ENCODE data around the gene APBB2.

APBB2 gene

DNA sequence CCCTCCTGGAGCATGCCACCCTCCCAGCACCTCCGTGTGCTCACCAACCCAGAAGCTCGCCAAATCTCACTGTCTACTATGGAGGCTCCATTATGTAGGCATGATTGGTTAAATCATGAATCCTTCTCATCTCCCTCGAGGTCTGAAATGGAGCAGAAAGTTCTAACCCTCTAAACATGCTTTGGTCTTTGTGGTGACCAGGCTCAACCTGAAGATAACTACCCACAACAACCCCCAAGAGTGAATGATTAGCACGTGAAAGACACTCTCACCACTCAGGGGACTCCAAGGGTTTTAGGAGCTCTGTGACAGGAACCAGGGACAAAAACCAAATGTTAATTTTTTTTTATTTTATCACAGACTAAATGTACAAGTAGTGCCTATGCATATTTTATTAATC is 47.2 kb downstream of the APBB2 start:
- Histone ChIP-seq H4K12ac (ENCODE audit: low read depth, low read length) (no peak overlapping the region), H2AK5ac (ENCODE audit: low read length) (no peak overlapping the region), H3K4me2 (ENCODE audit: low read length) (no peak overlapping the region), H4K8ac (ENCODE audit: low read depth, low read length) (no peak overlapping the region), H3K79me1 (ENCODE audit: low read length) (peaks cover 1% of the 10 kb centered on the region), H3K18ac (ENCODE audit: low read length) (no peak overlapping the region), H3K4ac (ENCODE audit: low read depth, low read length) (no peak overlapping the region), H2AFZ (ENCODE audit: insufficient read depth, low read length, poor library complexity) (no peak overlapping the region), H2BK120ac (ENCODE audit: insufficient read depth, low read length, poor library complexity) (no peak overlapping the region), H3K36me3 (ENCODE audit: control insufficient read depth in 1 of 2, insufficient read depth in 2 of 2, low read length in 2 of 2) (peaks cover 0 to 4% of the 10 kb centered on the region in 2 experiments), H3K27ac (ENCODE audit: low read depth, low read length) (no peak overlapping the region), H3K27me3 (ENCODE audit: insufficient read depth, low read length) (no peaks in the 10 kb centered on the region), H3K14ac (ENCODE audit: low read length) (no peak overlapping the region), H2BK5ac (ENCODE audit: low read depth, low read length, poor library complexity) (no peak overlapping the region), H3K23ac (ENCODE audit: low read length) (no peak overlapping the region), H2BK12ac (ENCODE audit: low read length) (no peak overlapping the region), H3K9me3 (ENCODE audit: insufficient read depth, low read depth, low read length) (no peaks in the 10 kb centered on the region), H3K79me2 (ENCODE audit: control insufficient read depth, insufficient read depth, low read length, poor library complexity) (no peaks in the 10 kb centered on the region), H3K4me3 (ENCODE audit: low read depth, low read length) (no peak overlapping the region), H4K91ac (ENCODE audit: low read depth, low read length) (no peak overlapping the region), H3K9ac (ENCODE audit: low read length) (no peak overlapping the region), H3K4me1 (ENCODE audit: control insufficient read depth in 1 of 2, insufficient read depth in 2 of 2, low read length in 2 of 2) (peaks cover 5 to 7% of the 10 kb centered on the region in 2 experiments)
- WGBS (ENCODE audit: extremely low coverage, insufficient coverage, insufficient read length): no CpG with 5 or more reads among the region's 4 CpGs
- no peak for DNase-seq

DNA sequence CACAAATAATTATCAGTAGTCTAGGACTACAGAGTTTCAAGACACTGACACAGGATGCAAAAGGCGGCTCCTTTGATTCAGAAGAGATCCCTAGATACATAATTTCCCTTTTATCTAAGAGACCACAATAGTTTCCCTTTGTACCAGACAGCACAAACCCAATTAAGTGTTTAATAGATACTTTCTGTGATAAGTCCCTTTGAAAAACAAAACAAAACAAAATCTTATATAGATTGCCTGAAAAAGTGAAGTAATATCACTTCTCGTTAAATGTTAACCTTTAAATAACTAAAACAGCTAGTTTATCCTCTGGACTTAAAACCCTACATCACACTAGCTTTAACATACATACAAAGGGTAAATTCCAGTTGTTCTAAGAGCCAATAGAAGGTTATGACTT is 49.9 kb downstream of the APBB2 start:
- no peak overlapping the region for H2BK5ac ChIP-seq (ENCODE audit: low read depth, low read length, poor library complexity)
- no peak overlapping the region for H4K91ac ChIP-seq (ENCODE audit: low read depth, low read length)
- H3K4me1 ChIP-seq (ENCODE audit: control insufficient read depth in 1 of 2, insufficient read depth in 2 of 2, low read length in 2 of 2): peaks cover 7 to 10% of the 10 kb centered on the region in 2 experiments
- no peak overlapping the region for H3K27ac ChIP-seq (ENCODE audit: low read depth, low read length)
- no peak overlapping the region for H3K9ac ChIP-seq (ENCODE audit: low read length)
- no peak overlapping the region for H2AK5ac ChIP-seq (ENCODE audit: low read length)
- H3K14ac ChIP-seq (ENCODE audit: low read length): no peak overlapping the region
- no peak overlapping the region for H4K8ac ChIP-seq (ENCODE audit: low read depth, low read length)
- H3K4me2 ChIP-seq (ENCODE audit: low read length): no peak overlapping the region
- H2BK12ac ChIP-seq (ENCODE audit: low read length): no peak overlapping the region
- no peak overlapping the region for H2BK120ac ChIP-seq (ENCODE audit: insufficient read depth, low read length, poor library complexity)
- H3K36me3 ChIP-seq (ENCODE audit: control insufficient read depth in 1 of 2, insufficient read depth in 2 of 2, low read length in 2 of 2): peaks cover 0 to 4% of the 10 kb centered on the region in 2 experiments
- no peak for DNase-seq
- H4K12ac ChIP-seq (ENCODE audit: low read depth, low read length): no peak overlapping the region
- no peaks in the 10 kb centered on the region for H3K9me3 ChIP-seq (ENCODE audit: insufficient read depth, low read depth, low read length)
- no peak overlapping the region for H3K4me3 ChIP-seq (ENCODE audit: low read depth, low read length)
- WGBS (ENCODE audit: extremely low coverage, insufficient coverage, insufficient read length): no CpG with 5 or more reads among the region's 2 CpGs
- H3K18ac ChIP-seq (ENCODE audit: low read length): no peak overlapping the region
- H2AFZ ChIP-seq (ENCODE audit: insufficient read depth, low read length, poor library complexity): no peak overlapping the region
- H3K79me1 ChIP-seq (ENCODE audit: low read length): peaks cover 9% of the 10 kb centered on the region
- H3K4ac ChIP-seq (ENCODE audit: low read depth, low read length): no peak overlapping the region
- H3K79me2 ChIP-seq (ENCODE audit: control insufficient read depth, insufficient read depth, low read length, poor library complexity): no peaks in the 10 kb centered on the region
- H3K27me3 ChIP-seq (ENCODE audit: insufficient read depth, low read length): no peaks in the 10 kb centered on the region
- no peak overlapping the region for H3K23ac ChIP-seq (ENCODE audit: low read length)

DNA sequence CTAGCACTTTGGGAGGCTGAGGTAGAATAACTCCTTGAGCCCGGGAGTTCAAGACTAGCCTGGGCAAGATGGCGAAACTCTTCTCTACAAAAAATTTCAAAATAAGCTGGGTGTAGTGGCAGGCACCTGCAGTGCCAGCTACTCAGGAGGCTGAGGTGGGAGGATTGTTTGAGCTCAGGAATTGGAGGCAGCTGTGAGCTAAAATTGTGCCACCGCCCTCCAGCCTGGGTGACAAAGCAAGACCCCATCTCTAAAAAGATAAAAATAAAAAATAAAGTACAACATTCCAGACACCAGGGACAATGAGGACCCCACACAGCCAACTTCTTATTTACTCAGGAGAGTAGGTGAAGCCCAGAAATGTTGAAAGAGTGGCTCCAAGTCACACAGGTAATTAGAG is 53.0 kb downstream of the APBB2 start:
- peaks cover 0 to 3% of the 10 kb centered on the region in 2 experiments for H3K36me3 ChIP-seq (ENCODE audit: control insufficient read depth in 1 of 2, insufficient read depth in 2 of 2, low read length in 2 of 2)
- H3K4me3 ChIP-seq (ENCODE audit: low read depth, low read length): no peak overlapping the region
- H3K14ac ChIP-seq (ENCODE audit: low read length): no peak overlapping the region
- H3K4me1 ChIP-seq (ENCODE audit: control insufficient read depth in 1 of 2, insufficient read depth in 2 of 2, low read length in 2 of 2): peaks cover 6 to 19% of the 10 kb centered on the region in 2 experiments
- no peak overlapping the region for H2BK5ac ChIP-seq (ENCODE audit: low read depth, low read length, poor library complexity)
- peaks cover 7% of the 10 kb centered on the region for H3K79me2 ChIP-seq (ENCODE audit: control insufficient read depth, insufficient read depth, low read length, poor library complexity)
- no peak overlapping the region for H4K12ac ChIP-seq (ENCODE audit: low read depth, low read length)
- H3K23ac ChIP-seq (ENCODE audit: low read length): no peak overlapping the region
- no peak overlapping the region for H3K9ac ChIP-seq (ENCODE audit: low read length)
- peak overlapping the region; percentile 7 for H2BK120ac ChIP-seq (ENCODE audit: insufficient read depth, low read length, poor library complexity)
- no peak overlapping the region for H3K18ac ChIP-seq (ENCODE audit: low read length)
- H3K9me3 ChIP-seq (ENCODE audit: insufficient read depth, low read depth, low read length): no peaks in the 10 kb centered on the region
- peak overlapping the region; percentile 94 for H3K27ac ChIP-seq (ENCODE audit: low read depth, low read length)
- no peak overlapping the region for H3K4me2 ChIP-seq (ENCODE audit: low read length)
- peak overlapping the region; percentile 27 for H2BK12ac ChIP-seq (ENCODE audit: low read length)
- H2AK5ac ChIP-seq (ENCODE audit: low read length): no peak overlapping the region
- H4K8ac ChIP-seq (ENCODE audit: low read depth, low read length): peak overlapping the region; percentile 7
- H2AFZ ChIP-seq (ENCODE audit: insufficient read depth, low read length, poor library complexity): no peak overlapping the region
- DNase-seq: no peak
- no peak overlapping the region for H3K4ac ChIP-seq (ENCODE audit: low read depth, low read length)
- WGBS (ENCODE audit: extremely low coverage, insufficient coverage, insufficient read length): no CpG with 5 or more reads among the region's 3 CpGs
- H4K91ac ChIP-seq (ENCODE audit: low read depth, low read length): peak overlapping the region; percentile 61
- no peaks in the 10 kb centered on the region for H3K27me3 ChIP-seq (ENCODE audit: insufficient read depth, low read length)
- peaks cover 25% of the 10 kb centered on the region for H3K79me1 ChIP-seq (ENCODE audit: low read length)

DNA sequence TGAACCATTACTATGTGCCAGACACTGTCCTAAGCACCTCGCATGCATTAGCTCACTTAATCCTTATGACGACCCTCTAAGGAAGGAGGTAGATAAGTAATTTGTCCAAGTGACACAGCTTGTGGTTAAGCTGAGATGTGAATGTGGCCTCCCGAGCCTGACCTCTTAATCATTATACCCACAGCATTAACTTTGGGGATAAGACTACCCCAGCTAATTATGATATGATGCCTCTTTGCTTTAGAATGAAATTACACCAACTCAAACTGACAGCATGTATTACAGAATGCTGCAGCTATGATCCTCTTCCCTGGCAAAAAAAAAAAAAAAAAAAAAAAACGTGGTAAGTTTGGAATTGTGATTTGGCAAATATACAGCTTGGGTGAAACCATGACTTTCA is 53.5 kb downstream of the APBB2 start:
- peaks cover 7% of the 10 kb centered on the region for H3K79me2 ChIP-seq (ENCODE audit: control insufficient read depth, insufficient read depth, low read length, poor library complexity)
- H2BK12ac ChIP-seq (ENCODE audit: low read length): peak overlapping the region; percentile 78
- H3K36me3 ChIP-seq (ENCODE audit: control insufficient read depth in 1 of 2, insufficient read depth in 2 of 2, low read length in 2 of 2): peaks cover 0 to 3% of the 10 kb centered on the region in 2 experiments
- H2AFZ ChIP-seq (ENCODE audit: insufficient read depth, low read length, poor library complexity): no peak overlapping the region
- peaks cover 27% of the 10 kb centered on the region for H3K79me1 ChIP-seq (ENCODE audit: low read length)
- H3K27me3 ChIP-seq (ENCODE audit: insufficient read depth, low read length): no peaks in the 10 kb centered on the region
- no peak overlapping the region for H3K14ac ChIP-seq (ENCODE audit: low read length)
- no peak overlapping the region for H2BK5ac ChIP-seq (ENCODE audit: low read depth, low read length, poor library complexity)
- no peak overlapping the region for H2BK120ac ChIP-seq (ENCODE audit: insufficient read depth, low read length, poor library complexity)
- H3K4me2 ChIP-seq (ENCODE audit: low read length): no peak overlapping the region
- H3K27ac ChIP-seq (ENCODE audit: low read depth, low read length): peak overlapping the region; percentile 94
- H4K12ac ChIP-seq (ENCODE audit: low read depth, low read length): no peak overlapping the region
- H3K9ac ChIP-seq (ENCODE audit: low read length): no peak overlapping the region
- H3K9me3 ChIP-seq (ENCODE audit: insufficient read depth, low read depth, low read length): no peaks in the 10 kb centered on the region
- H4K8ac ChIP-seq (ENCODE audit: low read depth, low read length): no peak overlapping the region
- no peak overlapping the region for H3K18ac ChIP-seq (ENCODE audit: low read length)
- peak overlapping the region; percentile 61 for H4K91ac ChIP-seq (ENCODE audit: low read depth, low read length)
- no peak overlapping the region for H3K4ac ChIP-seq (ENCODE audit: low read depth, low read length)
- WGBS (ENCODE audit: extremely low coverage, insufficient coverage, insufficient read length): no CpG with 5 or more reads among the region's 4 CpGs
- H3K23ac ChIP-seq (ENCODE audit: low read length): no peak overlapping the region
- H3K4me1 ChIP-seq (ENCODE audit: control insufficient read depth in 1 of 2, insufficient read depth in 2 of 2, low read length in 2 of 2): peaks cover 6 to 19% of the 10 kb centered on the region in 2 experiments
- no peak overlapping the region for H2AK5ac ChIP-seq (ENCODE audit: low read length)
- DNase-seq: no peak
- H3K4me3 ChIP-seq (ENCODE audit: low read depth, low read length): no peak overlapping the region
